22Rv1 (cell line): Measurements from ENCODE around the gene SAPCD2.

Experiments
- ZFX ChIP-seq: fragments of 450-650 bp; IDR thresholded peaks from 2 replicates; pipeline ENCODE4 v1.6.1; 2017; ENCODE audit warnings: antibody characterized with exemption, borderline replicate concordance
- TF ChIP-seq, protein P1 (sequence below): fragments of 450-650 bp; IDR thresholded peaks from 2 replicates; pipeline ENCODE4 v1.5.1; 2017; ENCODE audit warnings: mild to moderate bottlenecking

DNA sequence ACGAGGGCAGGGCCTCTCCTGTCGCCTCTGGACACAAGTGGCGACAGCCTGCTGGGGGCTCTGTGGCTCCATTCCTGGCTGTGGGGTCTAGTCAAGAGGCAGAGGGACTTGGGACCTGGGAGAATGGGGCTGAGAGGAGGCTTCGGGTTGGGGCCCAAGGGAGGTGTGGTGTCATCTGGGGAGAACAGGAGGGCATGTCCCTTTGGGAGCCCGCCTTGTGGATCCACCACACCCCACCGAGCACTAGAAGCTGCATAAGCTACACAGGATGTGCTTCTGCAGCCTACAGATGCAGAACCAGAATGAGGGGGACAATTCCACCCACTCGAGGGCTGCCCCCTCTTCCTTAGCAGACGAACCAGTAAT is 12.6 kb upstream of the SAPCD2 start:
- TF ChIP-seq, protein P1, sequence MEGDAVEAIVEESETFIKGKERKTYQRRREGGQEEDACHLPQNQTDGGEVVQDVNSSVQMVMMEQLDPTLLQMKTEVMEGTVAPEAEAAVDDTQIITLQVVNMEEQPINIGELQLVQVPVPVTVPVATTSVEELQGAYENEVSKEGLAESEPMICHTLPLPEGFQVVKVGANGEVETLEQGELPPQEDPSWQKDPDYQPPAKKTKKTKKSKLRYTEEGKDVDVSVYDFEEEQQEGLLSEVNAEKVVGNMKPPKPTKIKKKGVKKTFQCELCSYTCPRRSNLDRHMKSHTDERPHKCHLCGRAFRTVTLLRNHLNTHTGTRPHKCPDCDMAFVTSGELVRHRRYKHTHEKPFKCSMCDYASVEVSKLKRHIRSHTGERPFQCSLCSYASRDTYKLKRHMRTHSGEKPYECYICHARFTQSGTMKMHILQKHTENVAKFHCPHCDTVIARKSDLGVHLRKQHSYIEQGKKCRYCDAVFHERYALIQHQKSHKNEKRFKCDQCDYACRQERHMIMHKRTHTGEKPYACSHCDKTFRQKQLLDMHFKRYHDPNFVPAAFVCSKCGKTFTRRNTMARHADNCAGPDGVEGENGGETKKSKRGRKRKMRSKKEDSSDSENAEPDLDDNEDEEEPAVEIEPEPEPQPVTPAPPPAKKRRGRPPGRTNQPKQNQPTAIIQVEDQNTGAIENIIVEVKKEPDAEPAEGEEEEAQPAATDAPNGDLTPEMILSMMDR = no peak
- TF ChIP-seq ZFX = no peak
